DOHH2 (cell line): ENCODE results near the gene ZNF32.

Experiments used
- H3F3A ChIP-seq: fragments of 200-600 bp; sonication (generic), shearing (Covaris generic); 2 replicates; pipeline ENCODE4 v1.6.0; 2016; ENCODE audit warnings: antibody characterized with exemption, mild to moderate bottlenecking; ENCODE audit not compliant: control insufficient read depth, insufficient read depth
- H3K27ac ChIP-seq: fragments of 200-600 bp; sonication (generic); 2 replicates; pipeline ENCODE4 v1.5.1; 2014; ENCODE audit warnings: low read depth, mild to moderate bottlenecking, low read length, moderate library complexity
- H3K27me3 ChIP-seq: fragments of 200-600 bp; sonication (generic); 2 replicates; pipeline ENCODE4 v1.6.1; 2014; ENCODE audit warnings: mild to moderate bottlenecking, low read length, mixed read lengths; ENCODE audit not compliant: control insufficient read depth
- H3K36me3 ChIP-seq: fragments of 200-600 bp; sonication (generic); 2 replicates; pipeline ENCODE4 v1.6.1; 2014; ENCODE audit warnings: mild to moderate bottlenecking, low read length, moderate library complexity, mixed read lengths; ENCODE audit not compliant: control insufficient read depth
- H3K4me1 ChIP-seq: fragments of 200-600 bp; sonication (generic); 2 replicates; pipeline ENCODE4 v1.6.1; 2014; ENCODE audit warnings: mild to moderate bottlenecking, low read length, mixed read lengths; ENCODE audit not compliant: control insufficient read depth
- H3K4me2 ChIP-seq: fragments of 200-600 bp; sonication (generic); 2 replicates; pipeline ENCODE4 v1.6.0; 2014; ENCODE audit warnings: mild to moderate bottlenecking, low read length, moderate library complexity
- H3K4me3 ChIP-seq: fragments of 200-600 bp; sonication (generic); 2 replicates; pipeline ENCODE4 v1.5.1; 2014; ENCODE audit warnings: mild to moderate bottlenecking, low read length, mixed read lengths
- H3K79me2 ChIP-seq: fragments of 200-600 bp; sonication (generic); 2 replicates; pipeline ENCODE4 v1.6.1; 2014; ENCODE audit warnings: mild to moderate bottlenecking, low read length, mixed read lengths; ENCODE audit not compliant: control insufficient read depth
- H3K9me2 ChIP-seq: fragments of 200-600 bp; sonication (generic); replicated peaks from 2 replicates; pipeline ENCODE4 v1.6.1; 2014; ENCODE audit warnings: mild to moderate bottlenecking, low read length, mixed read lengths; ENCODE audit not compliant: control insufficient read depth
- H3K9me3 ChIP-seq: fragments of 200-600 bp; sonication (generic); 2 replicates; pipeline ENCODE4 v1.6.1; 2014; ENCODE audit warnings: antibody characterized with exemption, low read length, mixed read lengths; ENCODE audit not compliant: control insufficient read depth, insufficient read depth
- H4K20me1 ChIP-seq: fragments of 200-600 bp; sonication (generic); 2 replicates; pipeline ENCODE4 v1.6.0; 2014; ENCODE audit warnings: low read depth, mild to moderate bottlenecking, antibody characterized with exemption, low read length, moderate library complexity; ENCODE audit not compliant: control insufficient read depth, insufficient read depth
- EZH2phosphoT487 ChIP-seq: fragments of 200-600 bp; sonication (generic); IDR thresholded peaks from 2 replicates; pipeline ENCODE4 v1.6.1; 2017; ENCODE audit warnings: borderline replicate concordance, mild to moderate bottlenecking, antibody characterized with exemption, low read length, moderate library complexity, mixed read lengths
- TF ChIP-seq, protein P1 (sequence below): fragments of 200-600 bp; sonication (generic); IDR thresholded peaks from one replicate; pipeline ENCODE4 v1.5.1; 2014; ENCODE audit warnings: antibody characterized with exemption, mild to moderate bottlenecking, low read depth, low read length; ENCODE audit not compliant: poor library complexity, severe bottlenecking

ZNF32 gene

GRCh38 chr10:43649185-43649523, 473 bp upstream of the ZNF32 start:
- H3K27me3 ChIP-seq: no peaks in the 10 kb centered on the region
- no peaks in the 10 kb centered on the region for H3K79me2 ChIP-seq
- H3K4me2 ChIP-seq: peak overlapping the region; percentile 68
- H3K4me3 ChIP-seq: peak overlapping the region; percentile 74
- H3K9me2 ChIP-seq: no peaks in the 10 kb centered on the region
- no peaks in the 10 kb centered on the region for H3F3A ChIP-seq
- H3K4me1 ChIP-seq: peaks cover 7% of the 10 kb centered on the region
- peaks cover 12% of the 10 kb centered on the region for H3K36me3 ChIP-seq
- H3K27ac ChIP-seq: no peak overlapping the region
- H4K20me1 ChIP-seq: no peaks in the 10 kb centered on the region
- peaks cover 23% of the 10 kb centered on the region for H3K9me3 ChIP-seq
- TF ChIP-seq EZH2phosphoT487: no peak
- TF ChIP-seq, protein P1, sequence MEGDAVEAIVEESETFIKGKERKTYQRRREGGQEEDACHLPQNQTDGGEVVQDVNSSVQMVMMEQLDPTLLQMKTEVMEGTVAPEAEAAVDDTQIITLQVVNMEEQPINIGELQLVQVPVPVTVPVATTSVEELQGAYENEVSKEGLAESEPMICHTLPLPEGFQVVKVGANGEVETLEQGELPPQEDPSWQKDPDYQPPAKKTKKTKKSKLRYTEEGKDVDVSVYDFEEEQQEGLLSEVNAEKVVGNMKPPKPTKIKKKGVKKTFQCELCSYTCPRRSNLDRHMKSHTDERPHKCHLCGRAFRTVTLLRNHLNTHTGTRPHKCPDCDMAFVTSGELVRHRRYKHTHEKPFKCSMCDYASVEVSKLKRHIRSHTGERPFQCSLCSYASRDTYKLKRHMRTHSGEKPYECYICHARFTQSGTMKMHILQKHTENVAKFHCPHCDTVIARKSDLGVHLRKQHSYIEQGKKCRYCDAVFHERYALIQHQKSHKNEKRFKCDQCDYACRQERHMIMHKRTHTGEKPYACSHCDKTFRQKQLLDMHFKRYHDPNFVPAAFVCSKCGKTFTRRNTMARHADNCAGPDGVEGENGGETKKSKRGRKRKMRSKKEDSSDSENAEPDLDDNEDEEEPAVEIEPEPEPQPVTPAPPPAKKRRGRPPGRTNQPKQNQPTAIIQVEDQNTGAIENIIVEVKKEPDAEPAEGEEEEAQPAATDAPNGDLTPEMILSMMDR: no peak

DNA sequence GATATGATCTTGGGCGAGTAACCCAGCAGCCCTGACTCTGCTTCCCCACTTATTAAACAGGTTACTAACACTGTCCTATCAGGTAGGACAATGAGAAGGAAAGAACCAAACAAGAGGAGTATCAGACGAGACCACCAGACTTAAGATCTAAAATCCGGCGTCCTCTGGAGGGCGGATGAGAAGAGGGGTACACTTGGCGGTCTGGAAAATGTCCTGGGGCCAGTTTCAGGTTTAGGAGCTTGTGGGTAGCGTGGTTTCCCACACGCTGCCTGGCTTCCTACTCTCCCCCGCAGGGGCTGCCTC, 635 bp downstream of the ZNF32 start:
- peaks cover 15% of the 10 kb centered on the region for H3K36me3 ChIP-seq
- peaks cover 7% of the 10 kb centered on the region for H3K4me1 ChIP-seq
- peak overlapping the region; percentile 68 for H3K4me2 ChIP-seq
- H3K27me3 ChIP-seq: no peaks in the 10 kb centered on the region
- H3K4me3 ChIP-seq: peak overlapping the region; percentile 74
- no peaks in the 10 kb centered on the region for H3F3A ChIP-seq
- TF ChIP-seq, protein P1: no peak
- no peak for TF ChIP-seq EZH2phosphoT487
- H3K9me3 ChIP-seq: peaks cover 32% of the 10 kb centered on the region
- H4K20me1 ChIP-seq: no peaks in the 10 kb centered on the region
- no peak overlapping the region for H3K27ac ChIP-seq
- no peaks in the 10 kb centered on the region for H3K9me2 ChIP-seq
- H3K79me2 ChIP-seq: no peaks in the 10 kb centered on the region

DNA sequence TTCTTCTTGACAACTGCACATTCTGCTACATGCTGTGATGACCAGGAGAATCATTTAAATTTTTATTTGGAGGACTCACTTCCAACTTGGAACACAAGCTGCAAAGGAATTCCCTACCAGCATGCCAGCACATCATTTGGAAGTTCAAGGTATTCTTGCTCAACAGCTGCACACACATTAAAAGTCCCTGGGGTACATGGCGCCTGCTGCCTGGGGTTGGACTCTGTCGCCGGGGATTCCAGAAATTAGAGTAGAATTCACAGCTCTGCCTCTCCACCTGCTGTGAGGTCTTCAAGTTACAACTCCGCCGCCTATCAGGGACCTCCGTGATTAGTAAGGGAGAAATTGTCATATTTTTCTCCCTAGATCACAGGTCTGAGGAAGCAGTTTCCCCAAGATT, 1.1 kb downstream of the ZNF32 start:
- no peaks in the 10 kb centered on the region for H3K9me2 ChIP-seq
- no peak for TF ChIP-seq EZH2phosphoT487
- peak overlapping the region; percentile 74 for H3K4me3 ChIP-seq
- H3K4me2 ChIP-seq: peak overlapping the region; percentile 68
- H4K20me1 ChIP-seq: no peaks in the 10 kb centered on the region
- peaks cover 35% of the 10 kb centered on the region for H3K9me3 ChIP-seq
- H3K79me2 ChIP-seq: no peaks in the 10 kb centered on the region
- H3K36me3 ChIP-seq: peaks cover 15% of the 10 kb centered on the region
- H3K27me3 ChIP-seq: no peaks in the 10 kb centered on the region
- H3K27ac ChIP-seq: no peak overlapping the region
- H3F3A ChIP-seq: no peaks in the 10 kb centered on the region
- peaks cover 7% of the 10 kb centered on the region for H3K4me1 ChIP-seq

GRCh38 chr10:43645866-43646265, 2.8 kb downstream of the ZNF32 start:
- Histone ChIP-seq H4K20me1 (no peaks in the 10 kb centered on the region), H3K9me2 (no peaks in the 10 kb centered on the region), H3F3A (no peaks in the 10 kb centered on the region), H3K79me2 (no peaks in the 10 kb centered on the region), H3K27me3 (no peaks in the 10 kb centered on the region), H3K36me3 (peaks cover 15% of the 10 kb centered on the region), H3K4me1 (peaks cover 7% of the 10 kb centered on the region), H3K27ac (no peak overlapping the region), H3K9me3 (peaks cover 35% of the 10 kb centered on the region), H3K4me3 (no peak overlapping the region), H3K4me2 (no peak overlapping the region)
- TF ChIP-seq, protein P1: no peak
- no peak for TF ChIP-seq EZH2phosphoT487
